GM19035 (cell line): ENCODE measurements around the gene PTGIR.
"Not testable (repeated sequence)": the region's sequence is repeated elsewhere in the genome, so short reads cannot be mapped to it uniquely, and the experiment has no call there.

Source experiments
- ATAC-seq: cut with Tn5 transposase; IDR thresholded peaks from one replicate; pipeline ENCODE4 v1.9.1; 2021; ENCODE audit not compliant: unreplicated experiment

PTGIR gene

GRCh38 chr19:46639358-46640182 is 14.7 kb upstream of the PTGIR start:
- no peak for ATAC-seq

- ATAC-seq, result no peak
Observed at GRCh38 chr19:46637224-46637623, 12.3 kb upstream of the PTGIR start.

GRCh38 chr19:46635920-46636761 is 11.3 kb upstream of the PTGIR start, which contains the start of gene GNG8:
Gene GNG8 (minus strand): TSS chr19:46636202. CDS start chr19:46634682, 1,520 bp downstream.
- no peak for ATAC-seq

- ATAC-seq, result no peak
Observed at GRCh38 chr19:46634656-46635218, 9.8 kb upstream of the PTGIR start.

GRCh38 chr19:46634045-46634655 is 9.3 kb upstream of the PTGIR start:
- peak; percentile 69 for ATAC-seq

GRCh38 chr19:46633130-46633529 is 8.2 kb upstream of the PTGIR start:
- ATAC-seq, result no peak

GRCh38 chr19:46631481-46631880 is 6.6 kb upstream of the PTGIR start:
- no peak for ATAC-seq

GRCh38 chr19:46630586-46631205 is 5.8 kb upstream of the PTGIR start:
- ATAC-seq, result no peak

DNA sequence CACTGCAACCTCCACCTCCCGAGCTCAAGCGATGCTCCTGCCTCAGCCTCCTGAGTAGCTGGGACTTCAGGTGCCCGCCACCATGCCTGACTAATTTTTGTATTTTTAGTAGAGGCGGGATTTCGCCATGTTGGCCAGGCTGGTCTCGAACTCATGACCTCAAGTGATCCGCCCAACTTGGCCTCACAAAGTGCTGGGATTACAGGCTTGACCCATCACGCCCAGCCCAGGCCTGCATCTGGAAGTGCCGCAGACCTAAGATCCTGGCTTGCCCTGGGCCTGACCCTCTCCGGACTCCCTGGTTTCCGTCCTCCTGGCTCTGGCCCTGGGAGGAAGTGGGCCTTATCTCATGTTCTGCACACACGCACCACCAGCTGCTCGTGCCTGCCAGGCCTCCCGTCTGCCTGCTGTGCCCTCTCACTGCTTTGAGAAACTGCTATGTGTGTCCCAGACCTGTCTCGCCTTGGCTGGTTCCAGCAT is 4.7 kb upstream of the PTGIR start:
- no peak for ATAC-seq

GRCh38 chr19:46628970-46629369 is 4.1 kb upstream of the PTGIR start:
- ATAC-seq, result not testable (repeated sequence)

GRCh38 chr19:46626446-46626845 is 1.6 kb upstream of the PTGIR start:
- no peak for ATAC-seq

DNA sequence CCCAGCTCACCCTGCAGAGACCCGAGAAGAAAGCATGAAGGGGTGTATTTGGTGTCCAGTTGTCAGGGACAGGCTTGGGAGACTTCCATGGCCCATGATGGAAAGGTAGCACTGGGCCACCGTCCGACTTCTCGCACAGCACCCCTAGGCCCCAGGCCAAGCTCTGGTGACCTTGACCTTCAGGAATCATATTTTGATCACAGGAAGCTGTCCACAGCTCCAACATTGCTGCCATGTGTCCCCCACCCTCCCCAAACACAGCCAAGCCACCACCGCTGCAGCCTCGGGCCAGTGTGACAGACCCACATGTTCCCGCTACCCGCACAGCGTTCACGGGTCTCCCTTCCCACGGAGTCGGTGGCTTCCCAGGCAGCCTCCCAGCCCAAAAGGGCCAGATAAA is 842 bp upstream of the PTGIR start:
- ATAC-seq, result no peak

DNA sequence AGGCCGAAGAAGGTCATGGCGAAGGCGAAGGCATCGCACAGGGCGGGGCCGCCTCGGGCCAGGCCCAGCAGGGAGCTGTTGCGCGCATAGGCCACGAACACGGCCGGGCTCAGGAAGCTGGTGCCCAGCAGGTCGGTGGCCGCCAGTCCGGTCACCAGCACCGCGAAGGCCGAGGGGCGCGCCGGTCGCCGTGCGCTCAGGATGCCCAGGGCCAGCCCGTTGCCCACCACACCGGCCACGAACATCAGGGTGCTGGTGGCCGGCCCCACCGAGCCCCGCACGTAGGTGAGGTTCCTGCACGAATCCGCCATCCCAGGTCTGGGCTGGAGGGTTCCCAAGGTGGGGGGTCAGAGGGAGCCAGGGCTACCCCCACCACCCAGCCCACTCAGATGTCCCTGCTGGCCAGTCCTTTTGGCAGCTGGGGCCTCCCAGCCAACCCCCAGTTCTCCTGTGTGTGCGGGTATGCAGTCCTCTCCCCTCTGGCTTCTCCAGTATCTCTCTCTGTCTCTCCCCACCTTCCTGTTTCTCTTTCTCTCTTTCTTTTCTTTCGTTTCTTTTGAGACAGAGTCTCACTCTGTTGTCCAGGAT is 880 bp downstream of the PTGIR start:
- ATAC-seq, result no peak

DNA sequence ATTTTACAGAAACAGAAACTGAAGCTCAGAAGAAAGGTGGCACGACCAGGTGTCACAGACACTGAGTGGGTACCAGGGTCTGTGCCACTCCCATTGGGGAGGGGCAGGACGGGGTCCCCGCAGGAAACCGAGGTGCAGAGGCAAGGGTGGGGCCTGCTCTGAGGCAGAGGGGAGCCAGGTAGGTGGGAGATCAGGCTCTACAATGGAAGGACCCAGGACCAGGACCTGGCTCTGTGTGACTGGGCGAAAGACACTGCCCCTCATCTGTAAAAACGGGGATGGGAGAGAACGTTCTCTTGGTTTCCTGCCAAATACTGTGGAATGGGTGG is 2.8 kb downstream of the PTGIR start:
- no peak for ATAC-seq

DNA sequence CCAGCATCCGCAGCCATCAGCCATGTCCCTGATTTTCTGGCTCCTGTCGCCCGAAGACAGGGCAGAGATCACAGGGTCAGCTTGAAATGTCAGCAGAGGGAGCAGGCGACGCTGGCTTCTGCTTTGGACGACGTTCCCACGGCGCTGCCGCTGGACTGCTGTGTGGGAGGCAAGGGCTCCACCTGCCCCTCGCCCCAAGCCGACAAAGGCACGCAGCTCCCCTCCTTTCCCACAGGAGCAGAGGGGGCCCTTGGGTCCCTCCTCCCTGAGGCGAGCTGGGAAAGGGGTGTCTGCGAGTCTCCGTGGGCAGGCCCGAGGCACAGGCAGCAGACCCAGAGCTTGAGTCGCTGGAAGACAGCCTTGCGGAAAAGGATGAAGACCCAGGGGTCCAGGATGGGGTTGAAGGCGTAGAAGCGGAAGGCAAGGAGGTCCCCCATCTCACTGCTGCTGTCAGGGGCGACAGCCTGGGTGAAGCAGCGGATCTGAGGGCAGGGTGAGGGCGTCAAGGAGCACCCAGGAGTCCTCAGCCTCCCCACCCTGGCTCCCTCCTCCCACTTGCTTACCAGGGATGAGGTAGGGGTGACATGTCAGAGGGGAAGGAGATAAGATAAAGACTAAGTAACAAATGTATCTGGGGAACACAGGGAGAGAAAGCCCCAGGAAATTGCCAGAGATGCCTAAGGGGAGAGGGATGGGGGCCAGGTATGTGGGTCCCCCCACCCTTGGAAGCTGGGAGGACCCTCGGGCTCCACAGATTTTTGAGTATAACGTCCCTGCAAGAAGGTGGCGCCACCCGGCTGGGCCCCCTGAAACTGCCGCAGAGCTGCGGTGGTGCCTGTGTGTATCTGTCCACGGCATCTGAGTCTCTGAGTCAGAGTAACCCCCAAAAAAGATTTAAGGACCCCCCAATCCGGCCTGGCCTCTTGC is 3.4 kb downstream of the PTGIR start:
- ATAC-seq, result no peak

GRCh38 chr19:46620716-46621115 is 4.2 kb downstream of the PTGIR start:
- no peak for ATAC-seq

DNA sequence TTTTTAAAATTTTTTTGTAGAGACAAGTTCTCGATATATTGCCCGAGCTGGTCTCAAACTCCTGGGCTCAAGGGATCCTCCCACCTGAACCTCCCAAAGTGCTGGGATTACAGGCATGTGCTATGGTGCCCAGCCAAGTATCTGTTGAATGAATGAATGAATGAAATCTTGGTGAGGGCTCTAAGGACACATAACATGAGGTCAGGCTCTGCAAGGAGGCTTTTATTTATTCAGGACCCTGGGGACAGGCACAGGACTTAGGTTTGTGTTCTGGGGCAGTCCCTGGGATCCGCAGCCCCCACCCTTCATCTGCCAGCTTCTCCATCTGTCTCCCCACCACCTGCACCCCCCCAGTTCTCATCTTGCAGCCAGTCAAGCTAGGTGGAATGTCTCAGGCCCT is 4.6 kb downstream of the PTGIR start:
- no peak for ATAC-seq

GRCh38 chr19:46618670-46619231 is 6.1 kb downstream of the PTGIR start:
- no peak for ATAC-seq

GRCh38 chr19:46617601-46618000 is 7.3 kb downstream of the PTGIR start:
- no peak for ATAC-seq
